ENCODE results near the gene BORCS5. TPM values are rescaled to one million over a fixed set of nuclear protein-coding genes. Genes with fewer than 3 reads are reported as not detected.

BORCS5 gene
- total and polyA plus RNA-seq, 2 experiments from 2014 or later, result 11.3 to 12.6 TPM

DNA sequence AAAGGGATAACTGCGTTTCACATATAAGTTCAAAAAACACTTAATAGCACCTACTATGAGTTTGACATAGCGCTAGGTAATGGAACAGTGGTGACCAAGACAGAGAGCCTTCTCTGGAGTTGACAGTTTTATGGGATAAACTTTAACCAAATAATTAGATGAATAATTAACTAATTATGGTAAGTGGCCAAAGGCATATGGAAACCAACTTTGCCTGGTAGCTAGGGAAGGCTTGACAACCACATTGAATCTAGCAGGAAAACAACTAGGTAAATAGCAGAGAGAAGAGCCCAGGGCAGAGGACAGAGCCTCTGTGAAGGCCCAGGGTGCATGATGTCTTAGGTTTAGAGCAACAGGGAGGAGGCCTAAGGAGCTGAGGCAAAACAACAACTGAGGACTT, 153.7 kb downstream of the BORCS5 start:
- H3K9me3 Mint-ChIP-seq, result no peaks in the 10 kb centered on the region
- H3K9me2 ChIP-seq (ENCODE audit: insufficient read depth), result no peaks in the 10 kb centered on the region
- no peak overlapping the region for H3K4me3 ChIP-seq
- H3K4me1 Mint-ChIP-seq, result peaks cover 56% of the 10 kb centered on the region
- H3K27ac ChIP-seq (ENCODE audit: low read depth), result no peak overlapping the region
- peaks cover 7% of the 10 kb centered on the region for H3K27me3 Mint-ChIP-seq (ENCODE audit: insufficient read depth, low read depth, poor library complexity)
- no peak overlapping the region for H3K27ac Mint-ChIP-seq
- peaks cover 4% of the 10 kb centered on the region; the same call in 1 of the 2 replicates for H4K20me1 ChIP-seq (replicated peaks; ENCODE audit: insufficient read depth)
- no peaks in the 10 kb centered on the region for H3F3A ChIP-seq (replicated peaks; ENCODE audit: low read depth)
- peaks cover 4% of the 10 kb centered on the region; the same call in 2 of the 3 replicates for H3K36me3 Mint-ChIP-seq (ENCODE audit: low read depth)
- no peak; the same call in 2 of the 3 replicates for ATAC-seq
- peaks cover 49% of the 10 kb centered on the region for H3K4me1 ChIP-seq (ENCODE audit: insufficient read depth)
- H3K4me2 ChIP-seq, result no peak overlapping the region
- H2AFZ ChIP-seq, result no peak overlapping the region
- no peak for DNase-seq (ENCODE audit: low spot score)
- no peak overlapping the region for H3K4me3 Mint-ChIP-seq
- TF ChIP-seq STAT1 (IDR thresholded peaks at IDR 0.05; ENCODE audit: unreplicated experiment), result no peak
- TF ChIP-seq, protein P1, sequence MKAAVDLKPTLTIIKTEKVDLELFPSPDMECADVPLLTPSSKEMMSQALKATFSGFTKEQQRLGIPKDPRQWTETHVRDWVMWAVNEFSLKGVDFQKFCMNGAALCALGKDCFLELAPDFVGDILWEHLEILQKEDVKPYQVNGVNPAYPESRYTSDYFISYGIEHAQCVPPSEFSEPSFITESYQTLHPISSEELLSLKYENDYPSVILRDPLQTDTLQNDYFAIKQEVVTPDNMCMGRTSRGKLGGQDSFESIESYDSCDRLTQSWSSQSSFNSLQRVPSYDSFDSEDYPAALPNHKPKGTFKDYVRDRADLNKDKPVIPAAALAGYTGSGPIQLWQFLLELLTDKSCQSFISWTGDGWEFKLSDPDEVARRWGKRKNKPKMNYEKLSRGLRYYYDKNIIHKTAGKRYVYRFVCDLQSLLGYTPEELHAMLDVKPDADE (IDR thresholded peaks at IDR 0.05), result no peak
- no peak for TF ChIP-seq ZNF331 (CRISPR knock-in tag; IDR thresholded peaks at IDR 0.05; ENCODE audit: low read depth)
- no peak for TF ChIP-seq ZNF114 (CRISPR knock-in tag; IDR thresholded peaks at IDR 0.05)
- no peak for TF ChIP-seq EZH2 (IDR thresholded peaks at IDR 0.05; ENCODE audit: low read depth, unreplicated experiment)
- no peak for TF ChIP-seq CREB1 (CRISPR knock-in tag; IDR thresholded peaks at IDR 0.05; ENCODE audit: low read depth)
- TF ChIP-seq, protein P2, sequence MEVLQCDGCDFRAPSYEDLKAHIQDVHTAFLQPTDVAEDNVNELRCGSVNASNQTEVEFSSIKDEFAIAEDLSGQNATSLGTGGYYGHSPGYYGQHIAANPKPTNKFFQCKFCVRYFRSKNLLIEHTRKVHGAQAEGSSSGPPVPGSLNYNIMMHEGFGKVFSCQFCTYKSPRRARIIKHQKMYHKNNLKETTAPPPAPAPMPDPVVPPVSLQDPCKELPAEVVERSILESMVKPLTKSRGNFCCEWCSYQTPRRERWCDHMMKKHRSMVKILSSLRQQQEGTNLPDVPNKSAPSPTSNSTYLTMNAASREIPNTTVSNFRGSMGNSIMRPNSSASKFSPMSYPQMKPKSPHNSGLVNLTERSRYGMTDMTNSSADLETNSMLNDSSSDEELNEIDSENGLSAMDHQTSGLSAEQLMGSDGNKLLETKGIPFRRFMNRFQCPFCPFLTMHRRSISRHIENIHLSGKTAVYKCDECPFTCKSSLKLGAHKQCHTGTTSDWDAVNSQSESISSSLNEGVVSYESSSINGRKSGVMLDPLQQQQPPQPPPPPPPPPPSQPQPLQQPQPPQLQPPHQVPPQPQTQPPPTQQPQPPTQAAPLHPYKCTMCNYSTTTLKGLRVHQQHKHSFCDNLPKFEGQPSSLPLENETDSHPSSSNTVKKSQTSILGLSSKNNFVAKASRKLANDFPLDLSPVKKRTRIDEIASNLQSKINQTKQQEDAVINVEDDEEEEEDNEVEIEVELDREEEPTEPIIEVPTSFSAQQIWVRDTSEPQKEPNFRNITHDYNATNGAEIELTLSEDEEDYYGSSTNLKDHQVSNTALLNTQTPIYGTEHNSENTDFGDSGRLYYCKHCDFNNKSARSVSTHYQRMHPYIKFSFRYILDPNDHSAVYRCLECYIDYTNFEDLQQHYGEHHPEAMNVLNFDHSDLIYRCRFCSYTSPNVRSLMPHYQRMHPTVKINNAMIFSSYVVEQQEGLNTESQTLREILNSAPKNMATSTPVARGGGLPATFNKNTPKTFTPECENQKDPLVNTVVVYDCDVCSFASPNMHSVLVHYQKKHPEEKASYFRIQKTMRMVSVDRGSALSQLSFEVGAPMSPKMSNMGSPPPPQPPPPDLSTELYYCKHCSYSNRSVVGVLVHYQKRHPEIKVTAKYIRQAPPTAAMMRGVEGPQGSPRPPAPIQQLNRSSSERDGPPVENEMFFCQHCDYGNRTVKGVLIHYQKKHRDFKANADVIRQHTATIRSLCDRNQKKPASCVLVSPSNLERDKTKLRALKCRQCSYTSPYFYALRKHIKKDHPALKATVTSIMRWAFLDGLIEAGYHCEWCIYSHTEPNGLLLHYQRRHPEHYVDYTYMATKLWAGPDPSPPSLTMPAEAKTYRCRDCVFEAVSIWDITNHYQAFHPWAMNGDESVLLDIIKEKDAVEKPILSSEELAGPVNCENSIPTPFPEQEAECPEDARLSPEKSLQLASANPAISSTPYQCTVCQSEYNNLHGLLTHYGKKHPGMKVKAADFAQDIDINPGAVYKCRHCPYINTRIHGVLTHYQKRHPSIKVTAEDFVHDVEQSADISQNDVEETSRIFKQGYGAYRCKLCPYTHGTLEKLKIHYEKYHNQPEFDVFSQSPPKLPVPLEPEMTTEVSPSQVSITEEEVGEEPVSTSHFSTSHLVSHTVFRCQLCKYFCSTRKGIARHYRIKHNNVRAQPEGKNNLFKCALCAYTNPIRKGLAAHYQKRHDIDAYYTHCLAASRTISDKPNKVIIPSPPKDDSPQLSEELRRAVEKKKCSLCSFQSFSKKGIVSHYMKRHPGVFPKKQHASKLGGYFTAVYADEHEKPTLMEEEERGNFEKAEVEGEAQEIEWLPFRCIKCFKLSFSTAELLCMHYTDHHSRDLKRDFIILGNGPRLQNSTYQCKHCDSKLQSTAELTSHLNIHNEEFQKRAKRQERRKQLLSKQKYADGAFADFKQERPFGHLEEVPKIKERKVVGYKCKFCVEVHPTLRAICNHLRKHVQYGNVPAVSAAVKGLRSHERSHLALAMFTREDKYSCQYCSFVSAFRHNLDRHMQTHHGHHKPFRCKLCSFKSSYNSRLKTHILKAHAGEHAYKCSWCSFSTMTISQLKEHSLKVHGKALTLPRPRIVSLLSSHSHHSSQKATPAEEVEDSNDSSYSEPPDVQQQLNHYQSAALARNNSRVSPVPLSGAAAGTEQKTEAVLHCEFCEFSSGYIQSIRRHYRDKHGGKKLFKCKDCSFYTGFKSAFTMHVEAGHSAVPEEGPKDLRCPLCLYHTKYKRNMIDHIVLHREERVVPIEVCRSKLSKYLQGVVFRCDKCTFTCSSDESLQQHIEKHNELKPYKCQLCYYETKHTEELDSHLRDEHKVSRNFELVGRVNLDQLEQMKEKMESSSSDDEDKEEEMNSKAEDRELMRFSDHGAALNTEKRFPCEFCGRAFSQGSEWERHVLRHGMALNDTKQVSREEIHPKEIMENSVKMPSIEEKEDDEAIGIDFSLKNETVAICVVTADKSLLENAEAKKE (CRISPR knock-in tag; IDR thresholded peaks at IDR 0.05), result no peak
- TF ChIP-seq, protein P3, sequence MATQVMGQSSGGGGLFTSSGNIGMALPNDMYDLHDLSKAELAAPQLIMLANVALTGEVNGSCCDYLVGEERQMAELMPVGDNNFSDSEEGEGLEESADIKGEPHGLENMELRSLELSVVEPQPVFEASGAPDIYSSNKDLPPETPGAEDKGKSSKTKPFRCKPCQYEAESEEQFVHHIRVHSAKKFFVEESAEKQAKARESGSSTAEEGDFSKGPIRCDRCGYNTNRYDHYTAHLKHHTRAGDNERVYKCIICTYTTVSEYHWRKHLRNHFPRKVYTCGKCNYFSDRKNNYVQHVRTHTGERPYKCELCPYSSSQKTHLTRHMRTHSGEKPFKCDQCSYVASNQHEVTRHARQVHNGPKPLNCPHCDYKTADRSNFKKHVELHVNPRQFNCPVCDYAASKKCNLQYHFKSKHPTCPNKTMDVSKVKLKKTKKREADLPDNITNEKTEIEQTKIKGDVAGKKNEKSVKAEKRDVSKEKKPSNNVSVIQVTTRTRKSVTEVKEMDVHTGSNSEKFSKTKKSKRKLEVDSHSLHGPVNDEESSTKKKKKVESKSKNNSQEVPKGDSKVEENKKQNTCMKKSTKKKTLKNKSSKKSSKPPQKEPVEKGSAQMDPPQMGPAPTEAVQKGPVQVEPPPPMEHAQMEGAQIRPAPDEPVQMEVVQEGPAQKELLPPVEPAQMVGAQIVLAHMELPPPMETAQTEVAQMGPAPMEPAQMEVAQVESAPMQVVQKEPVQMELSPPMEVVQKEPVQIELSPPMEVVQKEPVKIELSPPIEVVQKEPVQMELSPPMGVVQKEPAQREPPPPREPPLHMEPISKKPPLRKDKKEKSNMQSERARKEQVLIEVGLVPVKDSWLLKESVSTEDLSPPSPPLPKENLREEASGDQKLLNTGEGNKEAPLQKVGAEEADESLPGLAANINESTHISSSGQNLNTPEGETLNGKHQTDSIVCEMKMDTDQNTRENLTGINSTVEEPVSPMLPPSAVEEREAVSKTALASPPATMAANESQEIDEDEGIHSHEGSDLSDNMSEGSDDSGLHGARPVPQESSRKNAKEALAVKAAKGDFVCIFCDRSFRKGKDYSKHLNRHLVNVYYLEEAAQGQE (IDR thresholded peaks at IDR 0.05; ENCODE audit: unreplicated experiment), result no peak
- TF ChIP-seq NANOG (IDR thresholded peaks at IDR 0.05; ENCODE audit: borderline replicate concordance), result no peak
- no peak for TF ChIP-seq POLR2AphosphoS5 (IDR thresholded peaks at IDR 0.05; ENCODE audit: low read depth)
- TF ChIP-seq, protein P4, sequence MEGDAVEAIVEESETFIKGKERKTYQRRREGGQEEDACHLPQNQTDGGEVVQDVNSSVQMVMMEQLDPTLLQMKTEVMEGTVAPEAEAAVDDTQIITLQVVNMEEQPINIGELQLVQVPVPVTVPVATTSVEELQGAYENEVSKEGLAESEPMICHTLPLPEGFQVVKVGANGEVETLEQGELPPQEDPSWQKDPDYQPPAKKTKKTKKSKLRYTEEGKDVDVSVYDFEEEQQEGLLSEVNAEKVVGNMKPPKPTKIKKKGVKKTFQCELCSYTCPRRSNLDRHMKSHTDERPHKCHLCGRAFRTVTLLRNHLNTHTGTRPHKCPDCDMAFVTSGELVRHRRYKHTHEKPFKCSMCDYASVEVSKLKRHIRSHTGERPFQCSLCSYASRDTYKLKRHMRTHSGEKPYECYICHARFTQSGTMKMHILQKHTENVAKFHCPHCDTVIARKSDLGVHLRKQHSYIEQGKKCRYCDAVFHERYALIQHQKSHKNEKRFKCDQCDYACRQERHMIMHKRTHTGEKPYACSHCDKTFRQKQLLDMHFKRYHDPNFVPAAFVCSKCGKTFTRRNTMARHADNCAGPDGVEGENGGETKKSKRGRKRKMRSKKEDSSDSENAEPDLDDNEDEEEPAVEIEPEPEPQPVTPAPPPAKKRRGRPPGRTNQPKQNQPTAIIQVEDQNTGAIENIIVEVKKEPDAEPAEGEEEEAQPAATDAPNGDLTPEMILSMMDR (conservative IDR thresholded peaks at IDR 0.05; ENCODE audit: low read depth in 2 of 2), result no peak
- no peak for TF ChIP-seq JUNB (IDR thresholded peaks at IDR 0.05; ENCODE audit: unreplicated experiment)
- TF ChIP-seq EZH2phosphoT487 (IDR thresholded peaks at IDR 0.05; ENCODE audit: unreplicated experiment), result no peak
- H3K79me2 ChIP-seq (replicated peaks; ENCODE audit: insufficient read depth), result peaks cover 98% of the 10 kb centered on the region
- H3K27me3 ChIP-seq (ENCODE audit: insufficient read depth), result no peaks in the 10 kb centered on the region
- H3K36me3 ChIP-seq (ENCODE audit: insufficient read depth), result no peaks in the 10 kb centered on the region
